Astrocyte (in vitro differentiated cells and primary cell): Measurements from ENCODE around the gene NUP155.

Experiments
- EZH2 ChIP-seq: IDR thresholded peaks from 2 replicates; pipeline ENCODE4 v1.6.1; 2012; ENCODE audit warnings: mild to moderate bottlenecking, low read length, inconsistent platforms; ENCODE audit not compliant: insufficient read depth
- TF ChIP-seq, protein P1 (sequence below): IDR thresholded peaks from 2 replicates; pipeline ENCODE4 v1.5.1; 2011; ENCODE audit warnings: low read depth, mild to moderate bottlenecking, inconsistent platforms, low read length, moderate library complexity; ENCODE audit not compliant: insufficient read depth

DNA sequence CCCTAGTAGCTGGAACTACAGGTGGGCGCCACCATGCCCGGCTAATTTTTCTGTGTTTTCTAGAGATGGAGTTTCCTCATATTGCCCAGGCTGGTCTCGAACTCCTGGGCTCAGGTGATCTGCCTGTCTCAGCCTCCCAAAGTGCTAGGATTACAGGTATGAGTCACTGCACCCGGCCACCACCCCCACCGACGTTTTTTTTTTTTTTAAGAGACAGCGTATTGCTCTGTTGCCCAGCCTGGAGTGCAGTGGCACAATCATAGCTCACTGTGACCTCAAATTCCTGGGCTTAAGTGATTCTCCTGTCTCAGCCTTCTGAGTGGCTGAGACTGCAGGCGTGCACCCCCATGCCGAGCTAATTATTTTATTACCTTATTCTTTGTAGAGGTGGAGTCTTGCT, 46.4 kb upstream of the NUP155 start:
- TF ChIP-seq, protein P1, sequence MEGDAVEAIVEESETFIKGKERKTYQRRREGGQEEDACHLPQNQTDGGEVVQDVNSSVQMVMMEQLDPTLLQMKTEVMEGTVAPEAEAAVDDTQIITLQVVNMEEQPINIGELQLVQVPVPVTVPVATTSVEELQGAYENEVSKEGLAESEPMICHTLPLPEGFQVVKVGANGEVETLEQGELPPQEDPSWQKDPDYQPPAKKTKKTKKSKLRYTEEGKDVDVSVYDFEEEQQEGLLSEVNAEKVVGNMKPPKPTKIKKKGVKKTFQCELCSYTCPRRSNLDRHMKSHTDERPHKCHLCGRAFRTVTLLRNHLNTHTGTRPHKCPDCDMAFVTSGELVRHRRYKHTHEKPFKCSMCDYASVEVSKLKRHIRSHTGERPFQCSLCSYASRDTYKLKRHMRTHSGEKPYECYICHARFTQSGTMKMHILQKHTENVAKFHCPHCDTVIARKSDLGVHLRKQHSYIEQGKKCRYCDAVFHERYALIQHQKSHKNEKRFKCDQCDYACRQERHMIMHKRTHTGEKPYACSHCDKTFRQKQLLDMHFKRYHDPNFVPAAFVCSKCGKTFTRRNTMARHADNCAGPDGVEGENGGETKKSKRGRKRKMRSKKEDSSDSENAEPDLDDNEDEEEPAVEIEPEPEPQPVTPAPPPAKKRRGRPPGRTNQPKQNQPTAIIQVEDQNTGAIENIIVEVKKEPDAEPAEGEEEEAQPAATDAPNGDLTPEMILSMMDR, result no peak
- TF ChIP-seq EZH2, result no peak
